Parathyroid adenoma (tissue), 2 donors: ENCODE data around the gene TMEM135.

ENCODE experiments used
- H2AFZ ChIP-seq: fragments of 300-600 bp; sonication (generic); one replicate; pipeline ENCODE4 v1.7.0; 2017; ENCODE audit warnings: antibody characterized with exemption, mild to moderate bottlenecking
- H3K27ac ChIP-seq: fragments of 300-600 bp; sonication (generic); one replicate; pipeline ENCODE4 v1.7.0; 2017
- H3K27me3 ChIP-seq: fragments of 300-600 bp; sonication (generic); one replicate; pipeline ENCODE4 v1.7.0; 2017; ENCODE audit warnings: low read length; ENCODE audit not compliant: control insufficient read depth, insufficient read depth
- H3K36me3 ChIP-seq: fragments of 300-600 bp; sonication (generic); one replicate; pipeline ENCODE4 v1.7.0; 2017; ENCODE audit warnings: low read length; ENCODE audit not compliant: control insufficient read depth, insufficient read depth
- H3K4me1 ChIP-seq: fragments of 300-600 bp; sonication (generic); one replicate; pipeline ENCODE4 v1.7.0; 2017; ENCODE audit warnings: control low read depth
- H3K4me2 ChIP-seq: fragments of 300-600 bp; sonication (generic); one replicate; pipeline ENCODE4 v1.7.0; 2017; ENCODE audit warnings: low read length
- H3K4me3 ChIP-seq: fragments of 300-600 bp; sonication (generic); one replicate; pipeline ENCODE4 v1.7.0; 2017; ENCODE audit warnings: low read depth, low read length
- H3K79me2 ChIP-seq: fragments of 300-600 bp; sonication (generic); one replicate; pipeline ENCODE4 v1.7.0; 2017; ENCODE audit warnings: control low read depth
- H3K9ac ChIP-seq: fragments of 300-600 bp; sonication (generic); one replicate; pipeline ENCODE4 v1.7.0; 2017; ENCODE audit warnings: mild to moderate bottlenecking
- H3K9me3 ChIP-seq: fragments of 300-600 bp; sonication (generic); one replicate; pipeline ENCODE4 v1.7.0; 2017; ENCODE audit warnings: low read length; ENCODE audit not compliant: control insufficient read depth
- TF ChIP-seq, protein P1 (sequence below): fragments of 300-600 bp; sonication (generic); IDR thresholded peaks from one replicate; pipeline ENCODE4 v1.7.0; 2017; ENCODE audit warnings: antibody characterized with exemption, mild to moderate bottlenecking
- donor health status: primary hyperparathyroidism.

TMEM135 gene

DNA sequence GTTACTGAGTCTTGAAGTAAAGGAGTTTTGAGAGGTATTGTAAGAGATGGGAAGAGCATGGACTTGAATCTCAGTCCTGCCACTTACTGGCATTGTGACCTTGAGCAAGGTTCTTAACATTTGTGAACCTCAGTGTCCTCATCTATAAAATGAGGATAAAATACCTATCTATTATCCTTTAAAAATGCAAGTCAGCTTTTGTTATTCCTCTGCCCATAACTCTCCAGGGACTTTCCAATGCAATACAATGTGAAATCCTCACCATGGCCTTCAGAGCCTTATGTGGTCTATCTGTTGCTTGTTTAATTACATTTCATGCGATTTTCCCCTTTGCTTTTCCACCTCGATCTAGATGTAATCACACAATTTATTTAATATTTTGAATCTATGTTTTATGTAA, 9.1 kb downstream of the TMEM135 start:
- Histone ChIP-seq H3K27me3 (no peaks in the 10 kb centered on the region), H3K4me1 (no peaks in the 10 kb centered on the region), H3K9ac (no peak overlapping the region), H3K4me3 (no peak overlapping the region), H3K79me2 (peaks cover 4% of the 10 kb centered on the region), H3K4me2 (no peak overlapping the region), H3K9me3 (no peaks in the 10 kb centered on the region), H3K36me3 (no peaks in the 10 kb centered on the region), H3K27ac (no peak overlapping the region), H2AFZ (no peak overlapping the region)
- TF ChIP-seq, protein P1, sequence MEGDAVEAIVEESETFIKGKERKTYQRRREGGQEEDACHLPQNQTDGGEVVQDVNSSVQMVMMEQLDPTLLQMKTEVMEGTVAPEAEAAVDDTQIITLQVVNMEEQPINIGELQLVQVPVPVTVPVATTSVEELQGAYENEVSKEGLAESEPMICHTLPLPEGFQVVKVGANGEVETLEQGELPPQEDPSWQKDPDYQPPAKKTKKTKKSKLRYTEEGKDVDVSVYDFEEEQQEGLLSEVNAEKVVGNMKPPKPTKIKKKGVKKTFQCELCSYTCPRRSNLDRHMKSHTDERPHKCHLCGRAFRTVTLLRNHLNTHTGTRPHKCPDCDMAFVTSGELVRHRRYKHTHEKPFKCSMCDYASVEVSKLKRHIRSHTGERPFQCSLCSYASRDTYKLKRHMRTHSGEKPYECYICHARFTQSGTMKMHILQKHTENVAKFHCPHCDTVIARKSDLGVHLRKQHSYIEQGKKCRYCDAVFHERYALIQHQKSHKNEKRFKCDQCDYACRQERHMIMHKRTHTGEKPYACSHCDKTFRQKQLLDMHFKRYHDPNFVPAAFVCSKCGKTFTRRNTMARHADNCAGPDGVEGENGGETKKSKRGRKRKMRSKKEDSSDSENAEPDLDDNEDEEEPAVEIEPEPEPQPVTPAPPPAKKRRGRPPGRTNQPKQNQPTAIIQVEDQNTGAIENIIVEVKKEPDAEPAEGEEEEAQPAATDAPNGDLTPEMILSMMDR: no peak

DNA sequence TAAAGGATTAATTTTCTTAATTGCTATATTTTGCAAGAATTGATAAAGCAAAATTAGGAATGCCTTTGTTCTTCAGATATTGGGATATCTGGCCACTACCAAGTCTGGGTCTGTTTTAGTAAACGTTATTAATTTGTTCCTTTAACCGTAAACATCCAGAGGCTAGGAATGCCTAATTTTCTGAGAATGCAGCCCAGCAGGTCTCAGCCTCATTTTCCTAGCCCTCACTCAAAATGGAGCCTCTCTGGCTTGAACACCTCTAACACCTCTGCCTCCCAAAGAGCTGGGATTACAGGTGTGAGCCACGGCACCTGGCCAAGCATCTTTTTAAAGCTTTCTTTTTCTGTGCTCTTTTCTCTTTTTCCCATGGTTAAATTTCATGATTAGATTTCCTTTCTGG, 18.4 kb downstream of the TMEM135 start:
- Histone ChIP-seq H3K36me3 (no peaks in the 10 kb centered on the region), H3K79me2 (no peaks in the 10 kb centered on the region), H3K9me3 (no peaks in the 10 kb centered on the region), H3K27ac (no peak overlapping the region), H3K4me2 (no peak overlapping the region), H3K27me3 (no peaks in the 10 kb centered on the region), H2AFZ (no peak overlapping the region), H3K4me1 (no peaks in the 10 kb centered on the region), H3K4me3 (no peak overlapping the region), H3K9ac (no peak overlapping the region)
- TF ChIP-seq, protein P1: no peak

DNA sequence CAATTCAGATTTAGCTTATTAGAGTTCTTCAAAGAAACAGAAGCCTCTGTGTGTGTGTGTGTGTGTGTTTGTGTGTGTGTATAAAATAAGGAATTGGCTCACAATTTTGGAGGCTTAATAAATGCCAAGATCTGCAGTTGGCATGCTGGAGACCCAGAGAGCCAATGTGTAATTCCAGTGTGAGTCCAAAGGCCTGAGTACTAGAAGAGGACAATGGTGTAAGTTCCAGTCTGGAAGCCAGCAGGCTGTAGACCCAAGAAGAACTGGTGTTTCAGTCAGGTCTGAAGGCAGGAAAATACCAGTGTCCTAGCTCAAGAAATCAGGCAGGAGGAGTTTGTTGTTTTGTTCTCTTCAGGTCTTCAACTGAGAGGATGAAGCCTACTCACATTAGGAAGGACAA, 20.0 kb downstream of the TMEM135 start:
- peaks cover 3% of the 10 kb centered on the region for H3K79me2 ChIP-seq
- no peaks in the 10 kb centered on the region for H3K4me1 ChIP-seq
- no peak overlapping the region for H3K9ac ChIP-seq
- no peak overlapping the region for H3K4me2 ChIP-seq
- no peaks in the 10 kb centered on the region for H3K27me3 ChIP-seq
- no peaks in the 10 kb centered on the region for H3K9me3 ChIP-seq
- TF ChIP-seq, protein P1: no peak
- H3K27ac ChIP-seq: no peak overlapping the region
- no peak overlapping the region for H2AFZ ChIP-seq
- no peaks in the 10 kb centered on the region for H3K36me3 ChIP-seq
- H3K4me3 ChIP-seq: no peak overlapping the region

DNA sequence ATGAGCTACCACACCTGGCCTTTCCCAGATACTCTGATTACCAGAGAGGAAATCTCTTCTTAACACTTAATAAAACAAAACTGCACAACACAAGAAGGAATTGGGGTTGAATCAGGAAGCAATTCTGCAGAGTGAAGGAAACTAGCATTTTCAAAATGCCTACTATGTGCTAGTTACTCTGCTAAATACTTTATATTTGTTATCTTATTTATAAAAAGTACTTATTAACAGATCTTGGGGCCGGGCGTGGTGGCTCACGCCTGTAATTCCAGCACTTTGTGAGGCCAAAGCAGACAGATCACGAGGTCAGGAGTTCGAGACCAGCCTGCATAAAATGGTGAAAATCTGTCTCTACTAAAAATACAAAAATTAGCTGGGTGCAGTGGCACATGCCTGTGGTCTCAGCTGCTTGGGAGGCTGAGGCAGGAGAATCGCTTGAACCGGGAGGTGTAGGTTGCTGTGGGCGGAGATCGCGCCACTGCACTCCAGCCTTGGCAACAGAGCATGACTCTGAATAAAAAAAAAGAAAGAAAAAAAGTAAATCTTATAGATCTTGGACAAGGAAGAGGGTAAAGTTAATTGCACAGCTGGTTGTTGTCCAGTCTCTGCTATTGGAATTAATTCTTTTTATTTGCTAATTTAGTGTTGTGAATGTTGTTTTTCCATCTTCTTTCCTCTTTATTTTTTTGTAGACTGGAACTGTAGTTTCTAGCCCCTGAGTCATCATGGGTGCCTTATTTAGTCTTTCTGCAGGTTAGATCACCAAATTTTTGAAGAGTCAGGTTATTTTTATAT, 22.1 kb downstream of the TMEM135 start:
- Histone ChIP-seq H3K27ac (no peak overlapping the region), H3K9ac (no peak overlapping the region), H3K4me3 (no peak overlapping the region), H3K9me3 (no peaks in the 10 kb centered on the region), H3K4me1 (no peaks in the 10 kb centered on the region), H3K79me2 (peaks cover 3% of the 10 kb centered on the region), H2AFZ (no peak overlapping the region), H3K4me2 (no peak overlapping the region), H3K27me3 (no peaks in the 10 kb centered on the region), H3K36me3 (no peaks in the 10 kb centered on the region)
- TF ChIP-seq, protein P1: no peak

DNA sequence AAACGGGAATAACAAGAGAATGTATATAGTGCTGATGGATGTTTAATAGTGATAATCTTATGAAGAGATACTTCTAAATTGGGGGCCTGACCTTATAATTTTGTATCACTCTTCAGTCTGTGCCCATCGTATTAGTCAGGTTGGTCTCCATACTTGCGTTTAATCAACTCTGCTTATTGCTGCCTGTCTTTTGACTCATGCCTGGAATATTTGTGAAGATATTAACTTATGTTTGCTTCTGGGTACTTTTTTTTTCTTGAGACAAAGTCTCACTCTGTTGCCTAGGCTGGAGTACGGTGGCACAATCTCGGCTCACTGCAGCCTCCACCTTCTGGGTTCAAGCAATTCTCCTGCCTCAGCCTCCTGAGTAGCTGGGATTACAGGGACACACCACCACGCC, 24.0 kb downstream of the TMEM135 start:
- Histone ChIP-seq H3K4me2 (no peak overlapping the region), H3K4me1 (no peaks in the 10 kb centered on the region), H3K9me3 (no peaks in the 10 kb centered on the region), H3K9ac (no peak overlapping the region), H3K79me2 (peaks cover 3% of the 10 kb centered on the region), H3K27me3 (no peaks in the 10 kb centered on the region), H2AFZ (no peak overlapping the region), H3K4me3 (no peak overlapping the region), H3K36me3 (no peaks in the 10 kb centered on the region), H3K27ac (no peak overlapping the region)
- TF ChIP-seq, protein P1: no peak
